Nephron progenitor cell (in vitro differentiated cells): ENCODE measurements around the gene SMARCC2.

Source experiments
- DNase-seq: peaks from one replicate; pipeline ENCODE4 v3.0.0; 2021
- H3K27ac Mint-ChIP-seq: 2 replicates; pipeline ENCODE4 v1.8.0; 2021; ENCODE audit warnings: mild to moderate bottlenecking, moderate library complexity, mixed read lengths
- H3K27me3 Mint-ChIP-seq: 2 replicates; pipeline ENCODE4 v1.8.0; 2021; ENCODE audit warnings: mild to moderate bottlenecking, low read depth, mixed read lengths; ENCODE audit not compliant: poor library complexity
- H3K36me3 Mint-ChIP-seq: 2 replicates; pipeline ENCODE4 v1.8.0; 2021; ENCODE audit warnings: low read depth, mixed read lengths
- H3K4me1 Mint-ChIP-seq: 2 replicates; pipeline ENCODE4 v1.8.0; 2021; ENCODE audit warnings: mixed read lengths
- H3K4me3 Mint-ChIP-seq: 2 replicates; pipeline ENCODE4 v1.8.0; 2021; ENCODE audit warnings: mild to moderate bottlenecking, moderate library complexity, mixed read lengths
- H3K9me3 Mint-ChIP-seq: 2 replicates; pipeline ENCODE4 v1.8.0; 2021; ENCODE audit warnings: mild to moderate bottlenecking, moderate library complexity, mixed read lengths
- TF ChIP-seq, protein P1 (sequence below): fragments of 200-600 bp; sonication (generic); IDR thresholded peaks from 2 replicates; pipeline ENCODE4 v1.5.0; 2021; ENCODE audit warnings: antibody characterized with exemption

Gene SMARCC2

DNA sequence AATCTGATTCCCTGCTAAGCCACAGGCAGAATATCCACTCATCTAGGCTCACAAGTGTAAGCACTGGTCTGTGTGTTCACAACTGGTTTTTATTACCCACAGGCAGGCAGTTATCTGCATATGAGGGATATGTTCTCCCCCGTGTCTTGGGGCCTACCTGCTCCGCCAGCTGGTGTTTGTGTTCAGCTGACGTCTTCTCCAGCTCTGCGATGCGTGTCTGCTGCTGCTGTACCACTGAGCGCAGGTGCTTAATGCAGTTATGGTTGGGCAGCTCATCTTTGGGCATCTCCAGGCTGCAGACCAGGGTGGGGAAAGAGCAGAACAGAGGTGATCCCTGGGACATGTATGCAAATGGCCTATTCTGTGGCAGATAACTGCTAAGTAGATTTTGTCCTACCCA is 18.7 kb upstream of the SMARCC2 start:
- H3K4me1 Mint-ChIP-seq = no peaks in the 10 kb centered on the region
- H3K27ac Mint-ChIP-seq = no peak overlapping the region
- DNase-seq = no peak
- TF ChIP-seq, protein P1, sequence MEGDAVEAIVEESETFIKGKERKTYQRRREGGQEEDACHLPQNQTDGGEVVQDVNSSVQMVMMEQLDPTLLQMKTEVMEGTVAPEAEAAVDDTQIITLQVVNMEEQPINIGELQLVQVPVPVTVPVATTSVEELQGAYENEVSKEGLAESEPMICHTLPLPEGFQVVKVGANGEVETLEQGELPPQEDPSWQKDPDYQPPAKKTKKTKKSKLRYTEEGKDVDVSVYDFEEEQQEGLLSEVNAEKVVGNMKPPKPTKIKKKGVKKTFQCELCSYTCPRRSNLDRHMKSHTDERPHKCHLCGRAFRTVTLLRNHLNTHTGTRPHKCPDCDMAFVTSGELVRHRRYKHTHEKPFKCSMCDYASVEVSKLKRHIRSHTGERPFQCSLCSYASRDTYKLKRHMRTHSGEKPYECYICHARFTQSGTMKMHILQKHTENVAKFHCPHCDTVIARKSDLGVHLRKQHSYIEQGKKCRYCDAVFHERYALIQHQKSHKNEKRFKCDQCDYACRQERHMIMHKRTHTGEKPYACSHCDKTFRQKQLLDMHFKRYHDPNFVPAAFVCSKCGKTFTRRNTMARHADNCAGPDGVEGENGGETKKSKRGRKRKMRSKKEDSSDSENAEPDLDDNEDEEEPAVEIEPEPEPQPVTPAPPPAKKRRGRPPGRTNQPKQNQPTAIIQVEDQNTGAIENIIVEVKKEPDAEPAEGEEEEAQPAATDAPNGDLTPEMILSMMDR = no peak
- no peaks in the 10 kb centered on the region for H3K27me3 Mint-ChIP-seq
- H3K4me3 Mint-ChIP-seq = no peak overlapping the region
- H3K36me3 Mint-ChIP-seq = peaks cover 67% of the 10 kb centered on the region
- H3K9me3 Mint-ChIP-seq = no peaks in the 10 kb centered on the region

DNA sequence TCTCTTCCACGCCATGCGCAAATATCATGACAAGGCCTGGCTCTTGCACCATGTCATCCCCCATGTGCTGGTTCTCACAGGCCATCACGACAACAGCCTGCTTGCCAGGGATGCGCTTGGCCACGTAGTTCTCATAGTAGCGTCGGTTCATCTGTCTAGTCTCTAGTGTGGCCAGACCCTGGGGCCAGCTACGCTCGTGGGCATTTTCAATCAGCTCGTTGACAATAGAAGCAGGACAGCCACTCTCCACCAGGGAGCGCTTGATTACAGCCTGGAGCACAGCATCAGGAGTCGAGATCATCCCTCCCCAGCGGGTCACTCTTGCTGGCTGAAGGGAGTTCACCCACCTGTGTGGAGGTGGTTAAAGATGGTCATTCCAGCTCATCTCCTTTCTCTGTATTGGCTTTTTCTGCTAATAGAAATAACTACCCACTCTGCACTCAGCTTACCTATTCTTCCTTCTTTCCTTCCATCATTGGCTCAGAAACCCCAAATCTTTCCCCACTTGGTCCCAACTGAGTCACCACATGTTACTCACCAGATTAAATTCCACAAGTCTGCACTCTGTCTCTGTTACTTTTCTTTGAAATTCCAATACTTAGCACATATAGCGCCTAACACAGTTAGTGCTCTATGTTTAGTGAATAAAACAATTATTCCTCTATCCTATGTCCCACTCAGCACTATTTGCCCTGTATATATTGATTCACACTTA is 17.3 kb upstream of the SMARCC2 start:
- TF ChIP-seq, protein P1 = peak; percentile 54
- H3K4me1 Mint-ChIP-seq = no peaks in the 10 kb centered on the region
- H3K27me3 Mint-ChIP-seq = no peaks in the 10 kb centered on the region
- DNase-seq = peak; percentile 58
- peak overlapping the region; percentile 5 for H3K27ac Mint-ChIP-seq
- peaks cover 56% of the 10 kb centered on the region for H3K36me3 Mint-ChIP-seq
- no peak overlapping the region for H3K4me3 Mint-ChIP-seq
- H3K9me3 Mint-ChIP-seq = no peaks in the 10 kb centered on the region

DNA sequence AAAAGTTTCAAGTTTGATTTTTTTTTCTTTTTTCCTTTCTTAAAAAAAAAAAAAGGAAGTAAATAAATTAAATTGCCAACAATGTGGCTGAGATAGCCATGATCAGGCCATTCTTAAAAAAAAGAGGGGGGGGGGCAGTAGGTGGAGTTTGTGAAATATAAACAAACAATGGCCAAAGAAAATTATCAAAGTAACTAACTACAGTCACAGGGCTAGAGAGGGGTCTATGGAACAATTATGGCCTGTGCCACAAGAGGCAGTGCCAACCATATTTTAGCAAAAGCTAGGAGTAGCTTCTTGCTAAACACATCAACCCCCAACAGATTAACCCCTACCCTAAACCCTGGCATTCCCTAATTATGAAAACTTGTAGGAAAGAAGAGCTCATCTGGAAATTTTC is 16.2 kb upstream of the SMARCC2 start:
- Mint-ChIP-seq H3K27me3 (no peaks in the 10 kb centered on the region), H3K4me3 (no peak overlapping the region), H3K36me3 (peaks cover 44% of the 10 kb centered on the region), H3K9me3 (no peaks in the 10 kb centered on the region), H3K27ac (no peak overlapping the region), H3K4me1 (no peaks in the 10 kb centered on the region)
- TF ChIP-seq, protein P1 = no peak
- DNase-seq = no peak

DNA sequence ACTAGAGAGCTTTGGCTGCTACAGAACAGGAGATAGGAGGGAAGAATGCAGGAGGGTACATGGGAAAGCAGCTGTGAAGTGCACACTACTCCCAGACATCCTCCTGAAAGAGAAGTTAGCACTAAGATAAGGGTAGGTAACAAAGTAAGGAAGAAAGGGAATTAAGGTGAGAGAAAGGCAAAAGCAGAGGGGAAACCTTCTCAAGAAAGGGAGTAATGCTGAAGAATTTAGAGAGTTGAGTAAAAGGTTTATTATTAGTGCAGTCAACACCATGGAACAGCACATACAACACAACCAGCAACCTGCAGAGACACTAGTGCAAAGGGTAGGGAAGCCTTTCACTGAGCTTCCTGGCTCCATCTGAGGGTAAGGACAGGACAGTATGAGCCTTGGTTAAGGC is 15.0 kb upstream of the SMARCC2 start:
- TF ChIP-seq, protein P1 = no peak
- H3K4me3 Mint-ChIP-seq = no peak overlapping the region
- H3K27me3 Mint-ChIP-seq = no peaks in the 10 kb centered on the region
- no peaks in the 10 kb centered on the region for H3K9me3 Mint-ChIP-seq
- no peak for DNase-seq
- no peaks in the 10 kb centered on the region for H3K4me1 Mint-ChIP-seq
- no peak overlapping the region for H3K27ac Mint-ChIP-seq
- peaks cover 33% of the 10 kb centered on the region for H3K36me3 Mint-ChIP-seq

DNA sequence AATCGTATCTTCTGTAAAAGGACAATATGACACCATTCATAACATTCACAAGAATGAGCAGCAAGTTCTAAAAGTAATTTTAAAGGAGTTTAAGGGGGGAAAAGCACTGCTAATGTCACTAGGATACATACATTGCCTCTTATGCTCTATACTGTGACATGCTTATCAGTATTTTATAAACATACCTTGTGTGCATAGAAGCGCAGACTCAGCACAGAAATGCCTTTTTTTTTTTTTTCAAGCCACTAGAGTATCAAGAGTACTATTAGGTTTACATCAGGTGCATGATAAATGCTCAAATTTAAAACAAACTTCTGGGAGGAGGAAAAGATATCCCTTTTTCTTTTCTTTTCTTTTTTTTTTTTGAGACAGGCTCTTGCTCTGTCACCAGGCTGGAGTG is 13.6 kb upstream of the SMARCC2 start:
- Mint-ChIP-seq H3K4me1 (no peaks in the 10 kb centered on the region), H3K9me3 (no peaks in the 10 kb centered on the region), H3K4me3 (no peak overlapping the region), H3K36me3 (peaks cover 23% of the 10 kb centered on the region), H3K27me3 (no peaks in the 10 kb centered on the region), H3K27ac (peak overlapping the region; percentile 4)
- TF ChIP-seq, protein P1 = no peak
- no peak for DNase-seq

DNA sequence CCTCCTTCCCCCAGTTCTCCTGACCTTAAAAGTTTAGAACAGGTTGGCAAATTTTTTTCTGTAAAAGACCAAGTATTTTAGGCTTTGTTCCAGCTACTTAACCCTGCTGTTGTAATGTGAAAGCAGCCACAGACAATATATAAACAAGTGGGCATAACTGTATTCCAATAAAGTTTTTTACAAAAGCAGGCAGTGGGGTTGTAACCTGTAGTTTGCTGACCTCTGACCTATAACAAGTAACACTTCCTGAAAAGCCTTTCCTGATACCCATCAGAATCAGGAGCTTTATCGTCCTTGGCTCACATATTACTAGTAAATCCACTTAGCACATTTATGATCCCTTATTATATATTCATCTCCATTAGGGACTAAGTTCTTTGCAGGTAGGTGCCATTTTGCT is 13.1 kb upstream of the SMARCC2 start:
- no peak for DNase-seq
- Mint-ChIP-seq H3K27ac (peak overlapping the region; percentile 4), H3K9me3 (no peaks in the 10 kb centered on the region), H3K27me3 (no peaks in the 10 kb centered on the region), H3K4me3 (no peak overlapping the region), H3K36me3 (peaks cover 19% of the 10 kb centered on the region), H3K4me1 (no peaks in the 10 kb centered on the region)
- TF ChIP-seq, protein P1 = no peak
